ENCODE measurements around the gene B4GALT5. TPM values are rescaled to one million over a fixed set of nuclear protein-coding genes. Genes with fewer than 3 reads are reported as not detected.

Gene B4GALT5
- total RNA-seq, 2 experiments from 2014 or later = 9.8 to 18.8 TPM

DNA sequence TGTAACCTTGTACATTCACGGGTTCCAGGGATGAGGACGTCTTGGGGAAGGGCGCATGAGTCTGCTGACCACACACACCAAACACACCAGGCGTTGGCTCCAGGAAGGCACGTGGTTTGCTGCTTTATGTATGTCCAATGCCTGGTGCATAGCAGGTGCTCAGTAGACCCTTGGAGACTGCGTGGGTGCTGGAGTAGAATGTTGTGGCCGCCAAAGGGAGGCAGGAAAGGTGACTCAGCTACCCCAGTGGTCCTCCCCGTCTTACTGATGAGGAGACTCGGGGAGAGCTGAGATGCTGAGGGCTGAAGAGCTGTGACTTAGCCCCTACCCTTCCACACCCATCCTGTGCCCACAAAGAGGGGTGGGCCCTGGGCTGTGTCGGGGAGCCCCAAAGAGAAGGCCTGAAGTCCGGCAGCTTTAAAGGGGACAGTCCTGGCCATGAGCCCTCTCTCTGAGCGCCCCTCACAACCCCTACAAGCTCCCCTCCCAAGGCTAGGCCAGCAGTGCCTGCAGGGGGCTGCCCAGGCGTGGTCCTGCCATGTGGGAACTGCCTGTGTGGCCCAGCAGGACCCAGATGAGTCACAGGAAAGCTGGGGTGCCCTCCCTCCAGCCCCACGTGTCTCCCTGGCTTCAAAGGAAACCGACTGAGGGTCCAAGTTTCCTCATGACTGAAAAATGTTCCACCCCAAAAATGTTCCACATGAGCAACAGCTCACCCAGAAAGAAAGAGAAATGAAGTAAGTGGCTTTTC lies 117.7 kb downstream of the B4GALT5 start:
- H3K4me3 ChIP-seq (ENCODE audit: low read depth, low read length, poor library complexity, severe bottlenecking) = no peak overlapping the region
- H3K9me3 ChIP-seq (ENCODE audit: low read length) = peaks cover 8% of the 10 kb centered on the region
- intact Hi-C loops (cut with micrococcal nuclease; ENCODE audit: unreplicated experiment) = no loop called here
- H3K9me2 ChIP-seq (ENCODE audit: insufficient read depth, low read length) = no peaks in the 10 kb centered on the region
- ChIA-PET POLR2A (interaction anchor here (0.5 to 1.3 kb wide), 4 partner anchors 23 to 277 kb away, joined by 3 to 5 read pairs (median 3); no protein-coding TSS in a partner anchor), CTCF (ENCODE audit: unreplicated experiment) (no interaction called here)
- H3K79me2 ChIP-seq (ENCODE audit: insufficient read depth, low read depth, low read length) = no peaks in the 10 kb centered on the region
- peak overlapping the region; percentile 42 for H2AFZ ChIP-seq (ENCODE audit: low read length)
- peaks cover 36% of the 10 kb centered on the region for H3K4me1 ChIP-seq (ENCODE audit: insufficient read depth, low read length, poor library complexity, severe bottlenecking)
- BruUV-seq (replicated peaks) = no TSS peak
- no peak overlapping the region for H3K27ac ChIP-seq (ENCODE audit: low read depth, low read length, poor library complexity, severe bottlenecking)
- H3K4me2 ChIP-seq (ENCODE audit: low read length) = no peak overlapping the region
- no peaks in the 10 kb centered on the region for H3K36me3 ChIP-seq (ENCODE audit: insufficient read depth, low read length)
- no peak for DNase-seq (ENCODE audit: low spot score)
- H4K20me1 ChIP-seq (ENCODE audit: insufficient read depth, low read length) = no peaks in the 10 kb centered on the region
- TF ChIP-seq, protein P1, sequence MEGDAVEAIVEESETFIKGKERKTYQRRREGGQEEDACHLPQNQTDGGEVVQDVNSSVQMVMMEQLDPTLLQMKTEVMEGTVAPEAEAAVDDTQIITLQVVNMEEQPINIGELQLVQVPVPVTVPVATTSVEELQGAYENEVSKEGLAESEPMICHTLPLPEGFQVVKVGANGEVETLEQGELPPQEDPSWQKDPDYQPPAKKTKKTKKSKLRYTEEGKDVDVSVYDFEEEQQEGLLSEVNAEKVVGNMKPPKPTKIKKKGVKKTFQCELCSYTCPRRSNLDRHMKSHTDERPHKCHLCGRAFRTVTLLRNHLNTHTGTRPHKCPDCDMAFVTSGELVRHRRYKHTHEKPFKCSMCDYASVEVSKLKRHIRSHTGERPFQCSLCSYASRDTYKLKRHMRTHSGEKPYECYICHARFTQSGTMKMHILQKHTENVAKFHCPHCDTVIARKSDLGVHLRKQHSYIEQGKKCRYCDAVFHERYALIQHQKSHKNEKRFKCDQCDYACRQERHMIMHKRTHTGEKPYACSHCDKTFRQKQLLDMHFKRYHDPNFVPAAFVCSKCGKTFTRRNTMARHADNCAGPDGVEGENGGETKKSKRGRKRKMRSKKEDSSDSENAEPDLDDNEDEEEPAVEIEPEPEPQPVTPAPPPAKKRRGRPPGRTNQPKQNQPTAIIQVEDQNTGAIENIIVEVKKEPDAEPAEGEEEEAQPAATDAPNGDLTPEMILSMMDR (conservative IDR thresholded peaks at IDR 0.05; ENCODE audit: low read length) = no peak
- no peak for TF ChIP-seq EZH2phosphoT487 (IDR thresholded peaks at IDR 0.05; ENCODE audit: borderline replicate concordance, low read depth, low read length)

DNA sequence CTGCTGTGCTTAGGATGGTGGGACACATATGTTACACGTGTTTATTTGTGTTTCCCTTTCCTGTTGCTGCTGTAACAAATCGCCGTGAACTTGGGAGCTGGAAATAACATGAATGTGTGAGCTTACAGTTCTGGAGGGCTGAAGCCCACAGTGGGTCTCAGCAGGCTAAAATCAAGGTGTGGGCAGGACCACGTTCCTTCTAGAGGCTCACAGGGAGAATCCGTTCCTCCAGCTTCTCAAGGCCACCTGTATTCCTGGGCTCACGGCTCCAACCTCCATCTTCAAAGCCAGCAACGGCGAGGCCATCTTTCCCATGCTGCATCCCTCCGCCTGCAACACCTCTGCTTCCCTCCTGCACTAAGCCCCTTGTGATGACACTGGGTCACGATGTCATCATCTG lies 118.3 kb downstream of the B4GALT5 start:
- peaks cover 39% of the 10 kb centered on the region for H3K4me1 ChIP-seq (ENCODE audit: insufficient read depth, low read length, poor library complexity, severe bottlenecking)
- H3K4me2 ChIP-seq (ENCODE audit: low read length) = no peak overlapping the region
- no TSS peak for BruUV-seq (replicated peaks)
- H3K9me2 ChIP-seq (ENCODE audit: insufficient read depth, low read length) = no peaks in the 10 kb centered on the region
- no peak overlapping the region; the same call in 1 of the 2 replicates for H2AFZ ChIP-seq (ENCODE audit: low read length)
- no peak for TF ChIP-seq EZH2phosphoT487 (IDR thresholded peaks at IDR 0.05; ENCODE audit: borderline replicate concordance, low read depth, low read length)
- TF ChIP-seq, protein P1 (conservative IDR thresholded peaks at IDR 0.05; ENCODE audit: low read length) = no peak
- intact Hi-C loops (cut with micrococcal nuclease; ENCODE audit: unreplicated experiment) = no loop called here
- H3K27ac ChIP-seq (ENCODE audit: low read depth, low read length, poor library complexity, severe bottlenecking) = no peak overlapping the region
- ChIA-PET POLR2A (interaction anchor here (1.3 kb wide), 1 partner anchor 22 kb away, joined by 3 read pairs; no protein-coding TSS in a partner anchor), CTCF (ENCODE audit: unreplicated experiment) (no interaction called here)
- no peaks in the 10 kb centered on the region for H3K36me3 ChIP-seq (ENCODE audit: insufficient read depth, low read length)
- no peaks in the 10 kb centered on the region for H4K20me1 ChIP-seq (ENCODE audit: insufficient read depth, low read length)
- no peak for DNase-seq (ENCODE audit: low spot score)
- peaks cover 8% of the 10 kb centered on the region for H3K9me3 ChIP-seq (ENCODE audit: low read length)
- H3K79me2 ChIP-seq (ENCODE audit: insufficient read depth, low read depth, low read length) = no peaks in the 10 kb centered on the region
- H3K4me3 ChIP-seq (ENCODE audit: low read depth, low read length, poor library complexity, severe bottlenecking) = no peak overlapping the region

DNA sequence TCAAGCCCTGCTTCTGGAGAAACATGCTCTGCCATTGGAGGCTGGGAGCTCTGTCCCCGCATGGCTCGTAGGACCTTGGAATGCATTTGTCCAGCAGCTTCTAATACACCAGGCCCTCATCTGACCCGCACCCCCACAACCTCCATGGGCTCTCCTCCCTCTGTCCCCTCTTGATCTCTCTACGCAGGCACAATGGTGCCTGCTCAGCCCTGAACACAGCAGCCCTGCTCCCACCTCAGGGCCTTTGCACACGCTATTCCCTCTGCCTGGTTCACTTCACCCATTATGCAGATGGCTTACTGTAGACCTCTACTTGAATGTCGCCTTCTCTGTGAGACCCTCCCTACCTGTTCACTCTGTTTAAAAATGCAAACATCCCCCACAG lies 118.8 kb downstream of the B4GALT5 start:
- BruUV-seq (replicated peaks) = no TSS peak
- H4K20me1 ChIP-seq (ENCODE audit: insufficient read depth, low read length) = no peaks in the 10 kb centered on the region
- H3K4me2 ChIP-seq (ENCODE audit: low read length) = no peak overlapping the region
- H3K4me3 ChIP-seq (ENCODE audit: low read depth, low read length, poor library complexity, severe bottlenecking) = no peak overlapping the region
- no peak overlapping the region; the same call in 1 of the 2 replicates for H2AFZ ChIP-seq (ENCODE audit: low read length)
- peaks cover 8% of the 10 kb centered on the region for H3K9me3 ChIP-seq (ENCODE audit: low read length)
- ChIA-PET POLR2A (interaction anchor here (1.3 kb wide), 1 partner anchor 22 kb away, joined by 3 read pairs; no protein-coding TSS in a partner anchor), CTCF (ENCODE audit: unreplicated experiment) (no interaction called here)
- H3K36me3 ChIP-seq (ENCODE audit: insufficient read depth, low read length) = no peaks in the 10 kb centered on the region
- no peak overlapping the region for H3K27ac ChIP-seq (ENCODE audit: low read depth, low read length, poor library complexity, severe bottlenecking)
- H3K9me2 ChIP-seq (ENCODE audit: insufficient read depth, low read length) = no peaks in the 10 kb centered on the region
- H3K79me2 ChIP-seq (ENCODE audit: insufficient read depth, low read depth, low read length) = no peaks in the 10 kb centered on the region
- TF ChIP-seq EZH2phosphoT487 (IDR thresholded peaks at IDR 0.05; ENCODE audit: borderline replicate concordance, low read depth, low read length) = no peak
- TF ChIP-seq, protein P1 (conservative IDR thresholded peaks at IDR 0.05; ENCODE audit: low read length) = no peak
- intact Hi-C loops (cut with micrococcal nuclease; ENCODE audit: unreplicated experiment) = no loop called here
- H3K4me1 ChIP-seq (ENCODE audit: insufficient read depth, low read length, poor library complexity, severe bottlenecking) = peaks cover 40% of the 10 kb centered on the region
- DNase-seq (ENCODE audit: low spot score) = no peak
